Measurements from ENCODE around the gene TCAP.

DNA sequence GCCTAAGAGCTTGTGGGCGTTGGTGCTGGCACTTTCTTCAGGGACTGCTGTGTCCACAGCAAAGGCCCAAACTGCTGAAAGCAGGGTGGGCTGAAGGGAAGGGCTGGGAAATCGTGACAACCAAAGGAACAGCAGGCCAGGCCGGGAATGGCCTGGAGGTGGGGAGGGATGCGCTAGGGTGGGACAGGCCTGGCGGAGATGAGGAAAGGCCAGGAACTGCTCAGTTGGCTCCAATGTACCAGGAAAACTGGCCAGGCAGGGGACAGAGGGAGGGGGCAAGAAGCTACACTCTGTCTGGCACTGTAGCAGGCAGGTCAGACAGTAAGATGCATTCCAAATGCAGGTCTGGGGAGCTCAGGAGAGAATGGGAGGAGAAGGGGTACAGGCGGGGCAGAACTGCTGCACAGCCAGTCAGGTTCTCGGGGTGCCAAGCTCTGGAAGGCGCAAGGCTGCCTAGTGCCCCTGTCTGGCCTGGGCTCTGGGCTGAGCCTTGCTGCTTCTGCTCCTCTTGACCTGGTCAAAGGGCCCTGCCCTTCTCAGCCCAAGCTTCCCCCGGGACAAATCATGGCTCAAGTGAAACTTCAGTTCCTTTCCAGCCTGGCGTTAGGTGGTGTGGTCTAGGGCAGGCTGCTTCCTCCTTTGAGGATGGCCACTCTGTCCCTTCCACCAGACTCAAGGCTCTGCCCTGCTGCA is 10.4 kb downstream of the TCAP start:
- TF ChIP-seq EZH2 (IDR thresholded peaks at IDR 0.05; ENCODE audit: low read depth, unreplicated experiment) (no peak), POLR2AphosphoS5 (IDR thresholded peaks at IDR 0.05; ENCODE audit: low read depth) (no peak), JUNB (IDR thresholded peaks at IDR 0.05; ENCODE audit: unreplicated experiment) (no peak), EZH2phosphoT487 (IDR thresholded peaks at IDR 0.05; ENCODE audit: unreplicated experiment) (no peak), CREB1 (CRISPR knock-in tag; IDR thresholded peaks at IDR 0.05; ENCODE audit: low read depth) (no peak), ZNF114 (CRISPR knock-in tag; IDR thresholded peaks at IDR 0.05) (no peak), ZNF331 (CRISPR knock-in tag; IDR thresholded peaks at IDR 0.05; ENCODE audit: low read depth) (no peak), NANOG (IDR thresholded peaks at IDR 0.05; ENCODE audit: borderline replicate concordance) (no peak), STAT1 (IDR thresholded peaks at IDR 0.05; ENCODE audit: unreplicated experiment) (no peak)
- TF ChIP-seq, protein P1, sequence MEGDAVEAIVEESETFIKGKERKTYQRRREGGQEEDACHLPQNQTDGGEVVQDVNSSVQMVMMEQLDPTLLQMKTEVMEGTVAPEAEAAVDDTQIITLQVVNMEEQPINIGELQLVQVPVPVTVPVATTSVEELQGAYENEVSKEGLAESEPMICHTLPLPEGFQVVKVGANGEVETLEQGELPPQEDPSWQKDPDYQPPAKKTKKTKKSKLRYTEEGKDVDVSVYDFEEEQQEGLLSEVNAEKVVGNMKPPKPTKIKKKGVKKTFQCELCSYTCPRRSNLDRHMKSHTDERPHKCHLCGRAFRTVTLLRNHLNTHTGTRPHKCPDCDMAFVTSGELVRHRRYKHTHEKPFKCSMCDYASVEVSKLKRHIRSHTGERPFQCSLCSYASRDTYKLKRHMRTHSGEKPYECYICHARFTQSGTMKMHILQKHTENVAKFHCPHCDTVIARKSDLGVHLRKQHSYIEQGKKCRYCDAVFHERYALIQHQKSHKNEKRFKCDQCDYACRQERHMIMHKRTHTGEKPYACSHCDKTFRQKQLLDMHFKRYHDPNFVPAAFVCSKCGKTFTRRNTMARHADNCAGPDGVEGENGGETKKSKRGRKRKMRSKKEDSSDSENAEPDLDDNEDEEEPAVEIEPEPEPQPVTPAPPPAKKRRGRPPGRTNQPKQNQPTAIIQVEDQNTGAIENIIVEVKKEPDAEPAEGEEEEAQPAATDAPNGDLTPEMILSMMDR (conservative IDR thresholded peaks at IDR 0.05; ENCODE audit: low read depth in 2 of 2) = no peak
- TF ChIP-seq, protein P2, sequence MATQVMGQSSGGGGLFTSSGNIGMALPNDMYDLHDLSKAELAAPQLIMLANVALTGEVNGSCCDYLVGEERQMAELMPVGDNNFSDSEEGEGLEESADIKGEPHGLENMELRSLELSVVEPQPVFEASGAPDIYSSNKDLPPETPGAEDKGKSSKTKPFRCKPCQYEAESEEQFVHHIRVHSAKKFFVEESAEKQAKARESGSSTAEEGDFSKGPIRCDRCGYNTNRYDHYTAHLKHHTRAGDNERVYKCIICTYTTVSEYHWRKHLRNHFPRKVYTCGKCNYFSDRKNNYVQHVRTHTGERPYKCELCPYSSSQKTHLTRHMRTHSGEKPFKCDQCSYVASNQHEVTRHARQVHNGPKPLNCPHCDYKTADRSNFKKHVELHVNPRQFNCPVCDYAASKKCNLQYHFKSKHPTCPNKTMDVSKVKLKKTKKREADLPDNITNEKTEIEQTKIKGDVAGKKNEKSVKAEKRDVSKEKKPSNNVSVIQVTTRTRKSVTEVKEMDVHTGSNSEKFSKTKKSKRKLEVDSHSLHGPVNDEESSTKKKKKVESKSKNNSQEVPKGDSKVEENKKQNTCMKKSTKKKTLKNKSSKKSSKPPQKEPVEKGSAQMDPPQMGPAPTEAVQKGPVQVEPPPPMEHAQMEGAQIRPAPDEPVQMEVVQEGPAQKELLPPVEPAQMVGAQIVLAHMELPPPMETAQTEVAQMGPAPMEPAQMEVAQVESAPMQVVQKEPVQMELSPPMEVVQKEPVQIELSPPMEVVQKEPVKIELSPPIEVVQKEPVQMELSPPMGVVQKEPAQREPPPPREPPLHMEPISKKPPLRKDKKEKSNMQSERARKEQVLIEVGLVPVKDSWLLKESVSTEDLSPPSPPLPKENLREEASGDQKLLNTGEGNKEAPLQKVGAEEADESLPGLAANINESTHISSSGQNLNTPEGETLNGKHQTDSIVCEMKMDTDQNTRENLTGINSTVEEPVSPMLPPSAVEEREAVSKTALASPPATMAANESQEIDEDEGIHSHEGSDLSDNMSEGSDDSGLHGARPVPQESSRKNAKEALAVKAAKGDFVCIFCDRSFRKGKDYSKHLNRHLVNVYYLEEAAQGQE (IDR thresholded peaks at IDR 0.05; ENCODE audit: unreplicated experiment) = no peak
- TF ChIP-seq, protein P3, sequence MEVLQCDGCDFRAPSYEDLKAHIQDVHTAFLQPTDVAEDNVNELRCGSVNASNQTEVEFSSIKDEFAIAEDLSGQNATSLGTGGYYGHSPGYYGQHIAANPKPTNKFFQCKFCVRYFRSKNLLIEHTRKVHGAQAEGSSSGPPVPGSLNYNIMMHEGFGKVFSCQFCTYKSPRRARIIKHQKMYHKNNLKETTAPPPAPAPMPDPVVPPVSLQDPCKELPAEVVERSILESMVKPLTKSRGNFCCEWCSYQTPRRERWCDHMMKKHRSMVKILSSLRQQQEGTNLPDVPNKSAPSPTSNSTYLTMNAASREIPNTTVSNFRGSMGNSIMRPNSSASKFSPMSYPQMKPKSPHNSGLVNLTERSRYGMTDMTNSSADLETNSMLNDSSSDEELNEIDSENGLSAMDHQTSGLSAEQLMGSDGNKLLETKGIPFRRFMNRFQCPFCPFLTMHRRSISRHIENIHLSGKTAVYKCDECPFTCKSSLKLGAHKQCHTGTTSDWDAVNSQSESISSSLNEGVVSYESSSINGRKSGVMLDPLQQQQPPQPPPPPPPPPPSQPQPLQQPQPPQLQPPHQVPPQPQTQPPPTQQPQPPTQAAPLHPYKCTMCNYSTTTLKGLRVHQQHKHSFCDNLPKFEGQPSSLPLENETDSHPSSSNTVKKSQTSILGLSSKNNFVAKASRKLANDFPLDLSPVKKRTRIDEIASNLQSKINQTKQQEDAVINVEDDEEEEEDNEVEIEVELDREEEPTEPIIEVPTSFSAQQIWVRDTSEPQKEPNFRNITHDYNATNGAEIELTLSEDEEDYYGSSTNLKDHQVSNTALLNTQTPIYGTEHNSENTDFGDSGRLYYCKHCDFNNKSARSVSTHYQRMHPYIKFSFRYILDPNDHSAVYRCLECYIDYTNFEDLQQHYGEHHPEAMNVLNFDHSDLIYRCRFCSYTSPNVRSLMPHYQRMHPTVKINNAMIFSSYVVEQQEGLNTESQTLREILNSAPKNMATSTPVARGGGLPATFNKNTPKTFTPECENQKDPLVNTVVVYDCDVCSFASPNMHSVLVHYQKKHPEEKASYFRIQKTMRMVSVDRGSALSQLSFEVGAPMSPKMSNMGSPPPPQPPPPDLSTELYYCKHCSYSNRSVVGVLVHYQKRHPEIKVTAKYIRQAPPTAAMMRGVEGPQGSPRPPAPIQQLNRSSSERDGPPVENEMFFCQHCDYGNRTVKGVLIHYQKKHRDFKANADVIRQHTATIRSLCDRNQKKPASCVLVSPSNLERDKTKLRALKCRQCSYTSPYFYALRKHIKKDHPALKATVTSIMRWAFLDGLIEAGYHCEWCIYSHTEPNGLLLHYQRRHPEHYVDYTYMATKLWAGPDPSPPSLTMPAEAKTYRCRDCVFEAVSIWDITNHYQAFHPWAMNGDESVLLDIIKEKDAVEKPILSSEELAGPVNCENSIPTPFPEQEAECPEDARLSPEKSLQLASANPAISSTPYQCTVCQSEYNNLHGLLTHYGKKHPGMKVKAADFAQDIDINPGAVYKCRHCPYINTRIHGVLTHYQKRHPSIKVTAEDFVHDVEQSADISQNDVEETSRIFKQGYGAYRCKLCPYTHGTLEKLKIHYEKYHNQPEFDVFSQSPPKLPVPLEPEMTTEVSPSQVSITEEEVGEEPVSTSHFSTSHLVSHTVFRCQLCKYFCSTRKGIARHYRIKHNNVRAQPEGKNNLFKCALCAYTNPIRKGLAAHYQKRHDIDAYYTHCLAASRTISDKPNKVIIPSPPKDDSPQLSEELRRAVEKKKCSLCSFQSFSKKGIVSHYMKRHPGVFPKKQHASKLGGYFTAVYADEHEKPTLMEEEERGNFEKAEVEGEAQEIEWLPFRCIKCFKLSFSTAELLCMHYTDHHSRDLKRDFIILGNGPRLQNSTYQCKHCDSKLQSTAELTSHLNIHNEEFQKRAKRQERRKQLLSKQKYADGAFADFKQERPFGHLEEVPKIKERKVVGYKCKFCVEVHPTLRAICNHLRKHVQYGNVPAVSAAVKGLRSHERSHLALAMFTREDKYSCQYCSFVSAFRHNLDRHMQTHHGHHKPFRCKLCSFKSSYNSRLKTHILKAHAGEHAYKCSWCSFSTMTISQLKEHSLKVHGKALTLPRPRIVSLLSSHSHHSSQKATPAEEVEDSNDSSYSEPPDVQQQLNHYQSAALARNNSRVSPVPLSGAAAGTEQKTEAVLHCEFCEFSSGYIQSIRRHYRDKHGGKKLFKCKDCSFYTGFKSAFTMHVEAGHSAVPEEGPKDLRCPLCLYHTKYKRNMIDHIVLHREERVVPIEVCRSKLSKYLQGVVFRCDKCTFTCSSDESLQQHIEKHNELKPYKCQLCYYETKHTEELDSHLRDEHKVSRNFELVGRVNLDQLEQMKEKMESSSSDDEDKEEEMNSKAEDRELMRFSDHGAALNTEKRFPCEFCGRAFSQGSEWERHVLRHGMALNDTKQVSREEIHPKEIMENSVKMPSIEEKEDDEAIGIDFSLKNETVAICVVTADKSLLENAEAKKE (CRISPR knock-in tag; IDR thresholded peaks at IDR 0.05) = no peak
- TF ChIP-seq, protein P4, sequence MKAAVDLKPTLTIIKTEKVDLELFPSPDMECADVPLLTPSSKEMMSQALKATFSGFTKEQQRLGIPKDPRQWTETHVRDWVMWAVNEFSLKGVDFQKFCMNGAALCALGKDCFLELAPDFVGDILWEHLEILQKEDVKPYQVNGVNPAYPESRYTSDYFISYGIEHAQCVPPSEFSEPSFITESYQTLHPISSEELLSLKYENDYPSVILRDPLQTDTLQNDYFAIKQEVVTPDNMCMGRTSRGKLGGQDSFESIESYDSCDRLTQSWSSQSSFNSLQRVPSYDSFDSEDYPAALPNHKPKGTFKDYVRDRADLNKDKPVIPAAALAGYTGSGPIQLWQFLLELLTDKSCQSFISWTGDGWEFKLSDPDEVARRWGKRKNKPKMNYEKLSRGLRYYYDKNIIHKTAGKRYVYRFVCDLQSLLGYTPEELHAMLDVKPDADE (IDR thresholded peaks at IDR 0.05) = no peak
